Measurements from ENCODE around the gene PLA2G15. TPM values are rescaled to one million over a fixed set of nuclear protein-coding genes. Genes with fewer than 3 reads are reported as not detected.
"Not testable (repeated sequence)": the region's sequence is repeated elsewhere in the genome, so short reads cannot be mapped to it uniquely, and the experiment has no call there.

The PLA2G15 gene
- polyA plus RNA-seq, 1 donor = 36.7 TPM

- no peak for DNase-seq
Observed at GRCh38 chr16:68281368-68282063, 36.3 kb downstream of the PLA2G15 start.

DNA sequence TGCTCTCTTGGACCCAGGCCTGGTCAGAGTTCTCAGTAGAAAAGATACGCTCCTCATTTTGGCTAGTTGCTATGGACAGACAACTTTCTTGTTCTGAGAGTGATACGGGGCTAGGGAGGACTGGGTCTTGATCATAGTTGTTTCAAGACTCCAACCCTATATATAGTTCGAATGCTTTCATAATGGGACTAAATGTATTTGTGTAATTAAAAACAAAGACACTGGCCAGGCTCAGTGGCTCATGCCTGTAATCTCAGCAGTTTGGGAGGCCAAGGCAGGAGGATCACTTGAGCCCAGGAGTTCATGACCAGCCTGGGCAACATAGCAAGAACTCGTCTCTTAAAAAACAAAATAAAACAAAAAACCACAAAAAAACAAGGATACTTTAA is 36.9 kb downstream of the PLA2G15 start:
- DNase-seq = no peak

DNA sequence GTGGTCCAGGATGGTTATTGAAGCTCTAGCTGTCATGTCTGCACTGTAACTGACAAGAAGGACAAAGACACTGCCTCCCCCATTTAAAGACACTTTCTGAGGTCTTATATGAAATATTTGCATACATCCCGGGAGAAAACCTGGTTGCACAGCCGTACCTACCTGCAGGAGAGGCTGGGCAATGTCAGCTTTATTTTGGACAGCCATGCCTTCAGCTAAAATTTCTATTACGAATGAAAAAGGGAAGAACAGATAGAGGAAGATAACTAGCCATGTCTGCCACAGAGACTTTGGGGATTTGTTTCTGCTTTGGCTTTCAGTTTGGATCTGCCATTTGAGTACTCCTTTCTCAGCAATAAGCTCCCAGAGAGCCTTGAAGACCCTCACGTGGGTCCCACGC is 38.2 kb downstream of the PLA2G15 start:
- DNase-seq = no peak

GRCh38 chr16:68283801-68284598 is 38.8 kb downstream of the PLA2G15 start:
- DNase-seq = no peak

- no peak for DNase-seq
Observed at GRCh38 chr16:68284847-68285246, 39.7 kb downstream of the PLA2G15 start.

- DNase-seq = no peak
Observed at GRCh38 chr16:68285683-68286082, 40.5 kb downstream of the PLA2G15 start.

DNA sequence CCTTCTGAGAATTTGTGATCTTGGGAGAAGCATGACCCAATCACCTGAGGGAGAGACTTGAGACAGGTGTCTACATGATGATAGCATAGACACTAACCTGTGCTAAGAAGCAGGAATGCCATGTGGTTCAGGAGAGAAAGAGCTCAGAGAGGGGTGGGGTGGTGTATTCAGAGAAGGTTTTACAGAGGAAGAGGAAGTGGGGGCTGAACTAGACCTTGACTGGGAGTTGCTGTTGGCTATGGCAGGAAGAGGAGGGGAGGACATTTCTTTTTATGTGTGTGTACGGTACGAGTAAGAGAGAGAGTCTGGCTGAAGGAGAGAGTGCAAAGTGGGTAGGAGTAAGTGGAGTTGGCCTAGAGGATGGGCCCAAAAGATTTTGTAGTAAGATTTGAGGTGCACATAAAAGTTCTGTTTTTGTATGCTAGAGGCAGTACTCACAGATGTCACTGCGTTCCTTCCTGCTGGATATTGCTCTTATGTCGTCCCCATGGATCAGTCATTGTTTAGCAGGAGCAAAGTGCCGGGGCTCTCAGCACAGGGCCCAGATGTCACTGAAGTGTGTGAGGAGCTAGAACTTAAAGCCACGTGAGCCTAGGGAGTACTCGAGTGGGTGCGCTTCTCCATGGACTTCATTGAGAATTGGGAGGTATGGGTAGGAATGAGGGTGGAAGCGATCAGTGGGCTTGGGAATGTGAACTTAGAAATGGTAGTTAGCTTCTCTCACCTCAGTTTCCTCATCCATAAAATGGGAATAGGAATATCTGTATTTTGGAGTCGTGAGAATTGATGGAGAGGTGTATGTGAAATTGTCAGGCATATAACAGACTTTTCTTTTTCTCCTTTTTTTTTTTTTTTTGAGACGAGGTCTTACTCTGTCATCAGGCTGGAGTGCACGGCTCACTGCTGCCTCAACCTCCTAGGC is 41.2 kb downstream of the PLA2G15 start:
- DNase-seq = no peak

GRCh38 chr16:68287276-68288251 is 42.4 kb downstream of the PLA2G15 start:
- DNase-seq = no peak

- no peak for DNase-seq
Observed at GRCh38 chr16:68288252-68288650, 43.1 kb downstream of the PLA2G15 start.

DNA sequence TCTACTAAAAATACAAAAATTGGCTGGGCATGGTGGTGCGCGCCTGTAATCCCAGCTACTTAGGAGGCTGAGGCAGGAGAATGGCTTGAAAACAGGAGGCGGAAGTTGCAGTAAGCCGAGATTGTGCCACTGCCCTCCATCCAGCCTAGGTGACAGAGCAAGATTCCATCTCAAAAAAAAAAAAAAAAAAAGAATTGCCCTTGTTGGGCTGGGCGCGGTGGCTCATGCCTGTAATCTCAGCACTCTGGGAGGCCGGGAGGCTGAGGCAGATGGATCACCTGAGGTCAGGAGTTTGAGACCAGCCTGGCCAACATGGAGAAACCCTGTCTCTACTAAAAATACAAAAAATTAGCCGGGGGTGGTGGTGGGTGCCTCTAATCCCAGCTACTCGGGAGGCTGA is 43.6 kb downstream of the PLA2G15 start:
- not testable (repeated sequence) for DNase-seq

- DNase-seq = no peak
Observed at GRCh38 chr16:68289202-68289601, 44.0 kb downstream of the PLA2G15 start.

DNA sequence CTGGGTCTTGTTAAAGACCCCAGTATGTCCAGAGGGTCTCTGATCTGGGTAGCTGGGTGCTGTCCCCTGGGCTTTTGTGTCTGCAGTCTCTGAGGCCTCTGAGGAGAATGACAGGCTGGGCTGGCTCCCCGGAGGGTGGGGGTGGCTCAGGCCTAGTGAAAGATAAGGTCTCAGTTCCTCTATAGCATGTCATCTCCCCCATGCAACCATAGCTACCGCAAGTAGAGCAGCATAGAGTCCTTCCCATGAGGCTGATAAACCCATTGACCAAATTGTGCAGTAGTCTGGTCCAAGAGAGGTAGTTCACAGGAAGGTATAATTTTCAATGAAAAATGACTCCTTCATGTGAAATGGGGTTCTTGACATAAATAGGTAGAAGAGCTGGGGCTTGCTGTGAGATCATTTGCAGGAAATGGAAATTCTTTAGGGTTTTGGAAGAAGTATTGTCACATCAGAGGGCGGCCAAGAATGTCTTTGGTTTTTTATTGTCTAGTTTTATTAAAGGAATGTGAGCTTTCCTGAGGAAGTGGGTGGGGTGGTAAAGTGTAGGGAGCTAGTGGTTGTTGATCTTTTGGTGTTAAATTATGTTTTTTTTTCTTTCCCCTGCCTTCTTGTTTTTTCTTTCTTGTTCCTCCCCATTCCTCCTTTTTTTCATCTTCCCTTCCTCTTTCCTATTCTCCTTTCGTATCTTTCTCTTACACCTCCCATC is 44.6 kb downstream of the PLA2G15 start:
- no peak for DNase-seq

- DNase-seq = no peak
Observed at GRCh38 chr16:68290450-68290849, 45.3 kb downstream of the PLA2G15 start.

DNA sequence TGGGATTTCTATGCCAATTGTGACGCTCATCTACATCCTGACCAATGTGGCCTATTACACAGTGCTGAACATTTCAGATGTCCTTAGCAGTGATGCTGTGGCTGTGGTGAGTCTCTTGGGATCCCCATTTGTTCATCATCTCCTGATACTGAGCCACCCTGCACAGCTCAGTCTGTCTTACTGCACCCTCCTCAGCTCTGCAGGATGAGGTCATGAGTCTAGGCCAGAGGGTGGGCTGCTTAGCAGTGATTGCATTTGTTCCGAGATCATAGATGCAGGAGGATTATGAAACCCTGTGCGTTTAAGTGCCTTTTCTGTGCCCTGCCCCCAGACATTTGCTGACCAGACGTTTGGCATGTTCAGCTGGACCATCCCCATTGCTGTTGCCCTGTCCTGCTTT is 46.1 kb downstream of the PLA2G15 start:
- DNase-seq = no peak

DNA sequence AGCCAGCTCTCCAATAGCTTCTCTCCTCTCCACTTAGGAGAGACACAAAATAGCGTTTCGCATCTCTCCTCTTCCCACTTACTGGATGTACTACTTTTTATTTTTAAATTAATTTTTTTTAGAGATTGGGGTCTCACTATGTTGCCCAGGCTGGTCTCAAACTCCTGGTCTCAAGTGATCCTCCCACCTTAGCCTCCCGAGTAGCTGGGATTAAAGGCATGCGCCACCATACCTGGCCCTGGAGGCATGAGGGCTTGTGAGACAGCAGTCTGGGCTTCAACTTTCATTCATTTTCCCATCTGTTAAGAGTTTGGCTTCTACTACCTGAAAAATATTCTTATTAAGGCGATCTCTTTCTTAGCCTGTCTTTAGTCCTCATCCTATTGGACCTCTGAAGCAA is 47.3 kb downstream of the PLA2G15 start:
- DNase-seq = no peak

DNA sequence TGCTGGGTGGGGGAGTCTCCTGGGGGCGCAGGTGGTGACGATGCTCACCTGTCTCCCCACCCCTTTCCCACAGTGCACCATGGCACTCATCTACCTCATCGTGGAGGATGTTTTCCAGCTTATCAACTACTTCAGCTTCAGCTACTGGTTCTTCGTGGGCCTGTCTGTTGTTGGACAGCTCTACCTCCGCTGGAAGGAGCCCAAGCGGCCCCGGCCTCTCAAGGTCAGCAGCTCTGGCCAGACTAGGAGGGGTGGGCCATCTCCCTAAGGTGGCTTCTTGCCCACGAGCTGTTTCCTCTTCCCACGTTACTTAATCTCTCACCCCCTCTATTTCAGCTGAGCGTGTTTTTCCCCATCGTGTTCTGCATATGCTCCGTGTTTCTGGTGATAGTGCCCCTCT is 51.1 kb downstream of the PLA2G15 start:
- no peak for DNase-seq

GRCh38 chr16:68296693-68297092 is 51.5 kb downstream of the PLA2G15 start:
- DNase-seq = no peak

DNA sequence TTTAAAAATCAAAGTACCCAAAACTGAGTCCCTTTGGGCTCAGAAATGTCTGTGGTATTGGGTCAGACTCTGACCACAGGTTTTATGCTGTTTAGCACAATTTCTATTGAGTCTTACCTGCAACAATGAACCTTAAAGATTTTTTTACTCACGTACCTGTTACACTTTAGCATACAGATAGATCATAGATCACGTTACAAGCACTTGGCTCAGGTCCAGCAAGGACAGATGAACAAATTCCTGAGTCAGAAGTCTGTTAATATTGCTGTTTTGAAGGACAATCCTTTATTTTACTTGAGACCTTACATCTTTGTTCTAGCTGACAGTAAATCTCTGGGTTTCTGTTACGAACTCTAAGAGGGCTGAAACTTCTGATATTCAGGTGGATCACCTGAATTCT is 52.7 kb downstream of the PLA2G15 start:
- DNase-seq = no peak

DNA sequence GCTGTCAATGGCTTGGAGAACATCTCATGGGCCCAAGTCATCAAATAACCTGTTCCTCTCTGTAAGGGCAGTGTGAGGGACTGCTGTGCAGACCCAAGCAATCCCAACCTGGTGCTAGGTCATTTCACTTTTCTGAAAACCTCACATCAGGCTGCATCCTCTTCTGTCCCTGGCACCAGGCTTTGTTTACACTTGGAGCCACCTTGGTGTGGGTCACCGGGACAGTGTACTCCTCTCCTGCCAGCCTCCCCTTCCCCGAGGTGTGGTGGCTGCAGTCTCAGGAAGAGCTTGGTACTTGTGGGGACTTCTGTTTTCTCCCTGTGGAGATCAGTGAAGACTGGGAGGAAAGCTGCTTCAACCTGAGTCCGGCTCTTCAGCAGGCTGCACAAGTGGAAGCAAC is 53.1 kb downstream of the PLA2G15 start:
- DNase-seq = no peak

- DNase-seq = no peak
Observed at GRCh38 chr16:68298907-68299561, 53.9 kb downstream of the PLA2G15 start.
